Dermis microvascular lymphatic vessel endothelial cell (primary cell): ENCODE measurements around the gene IPO8. TPM values are rescaled to one million over a fixed set of nuclear protein-coding genes. Genes with fewer than 3 reads are reported as not detected.
"Not testable (repeated sequence)": the region's sequence is repeated elsewhere in the genome, so short reads cannot be mapped to it uniquely, and the experiment has no call there.

Experiments used
- DNase-seq, 2 donors: peaks; one replicate each; pipeline versions ENCODE4 v3.0.0 to v3.0.0-alpha.2; 2010; ENCODE audit warnings: low read depth in 2 of 2
- total RNA-seq: library from RNA; depleted of rRNA; stranded (reverse); fragments of >200 nt; gene quantifications from 2 replicates; pipeline ENCODE4 v1.2.1, GENCODE V29; 2014

The IPO8 gene
- total RNA-seq, 1 donor from 2014 or later, result 33.4 TPM

DNA sequence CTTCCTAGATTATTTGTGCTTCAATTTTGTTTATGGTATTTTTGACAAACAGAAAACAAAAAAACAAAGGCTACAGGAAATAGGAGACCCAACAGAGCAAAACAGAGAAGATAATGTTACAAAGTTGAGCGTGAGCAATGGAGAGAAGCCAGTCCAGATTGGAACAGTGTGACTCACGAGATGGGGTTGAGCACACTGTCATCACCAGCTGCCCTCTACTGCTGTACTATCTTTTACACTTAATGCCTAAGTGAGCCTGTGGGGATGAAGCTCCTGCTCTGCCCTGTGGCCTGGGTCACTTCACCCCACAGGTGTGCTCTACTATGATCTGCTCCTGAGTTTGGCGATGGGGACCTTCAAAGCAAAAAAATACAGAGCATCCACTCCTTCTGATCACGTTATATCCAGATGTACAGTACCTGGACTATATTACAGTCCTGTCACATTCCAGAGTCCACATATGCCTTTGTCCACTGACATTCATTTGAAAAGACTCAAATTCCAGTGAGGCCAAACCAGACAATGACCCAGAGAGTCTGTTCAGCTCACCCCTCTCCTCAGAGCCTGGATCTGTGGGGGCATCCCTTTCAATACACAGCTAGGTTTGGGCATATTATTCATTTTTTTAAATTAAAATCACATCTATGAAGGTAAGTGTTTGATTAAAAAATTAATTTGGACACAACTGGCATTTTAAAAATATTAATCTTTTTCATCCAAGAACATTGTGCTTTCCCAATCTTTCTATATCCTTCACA is 4.4 kb downstream of the IPO8 start:
- DNase-seq, result peak; percentile 27 to 55

DNA sequence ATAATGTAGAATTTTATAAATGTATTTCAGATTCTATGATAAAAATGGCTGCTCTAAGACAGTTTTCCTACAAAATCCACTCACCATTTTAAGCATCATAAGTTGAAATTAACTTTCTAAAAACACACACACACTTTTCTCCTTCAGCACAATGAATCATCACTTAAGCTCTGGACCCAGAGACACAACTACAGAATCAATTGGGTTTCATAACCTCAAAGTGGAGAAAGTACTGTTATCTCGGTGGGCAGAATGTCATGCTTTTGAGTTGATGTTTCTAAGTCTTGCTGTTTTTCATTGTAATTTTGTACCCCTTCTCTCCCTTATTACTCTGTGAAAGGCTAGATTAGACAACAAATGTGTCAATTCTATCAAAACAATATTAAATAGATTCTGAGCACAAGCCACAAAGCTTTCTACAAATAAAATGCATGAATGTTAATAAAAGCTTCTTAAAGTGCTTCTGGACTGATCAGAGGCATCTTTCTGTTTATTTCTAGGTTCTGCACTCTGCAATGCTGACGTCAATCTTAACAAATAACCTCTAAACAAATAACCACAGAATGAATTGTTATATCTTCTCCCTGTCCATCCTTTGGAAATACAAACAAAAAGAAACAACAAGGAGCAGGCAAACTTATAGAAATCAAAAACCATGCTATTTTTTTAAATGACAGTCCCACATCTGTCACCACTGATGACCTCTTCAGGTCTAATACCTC is 8.2 kb downstream of the IPO8 start:
- DNase-seq, result no peak

DNA sequence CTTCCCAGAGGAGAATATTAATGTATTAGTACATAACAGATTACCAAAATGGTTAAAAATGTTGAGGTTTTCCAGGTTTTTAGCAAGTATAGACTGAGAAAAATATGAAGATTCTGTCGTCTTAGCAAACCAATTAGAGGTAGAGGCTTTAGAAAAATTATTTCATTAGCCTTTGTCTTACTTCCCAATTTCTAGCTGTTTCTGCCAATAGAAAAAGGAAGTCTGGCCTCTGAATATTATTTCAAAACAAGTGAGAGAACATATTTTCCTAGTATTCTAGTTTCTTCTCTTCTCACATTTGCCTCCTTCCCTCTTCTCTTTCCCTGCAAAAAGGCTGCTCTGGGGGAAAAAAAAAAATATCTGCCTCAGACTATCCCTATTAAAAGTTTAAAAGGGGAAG is 16.4 kb downstream of the IPO8 start:
- DNase-seq, result no peak

DNA sequence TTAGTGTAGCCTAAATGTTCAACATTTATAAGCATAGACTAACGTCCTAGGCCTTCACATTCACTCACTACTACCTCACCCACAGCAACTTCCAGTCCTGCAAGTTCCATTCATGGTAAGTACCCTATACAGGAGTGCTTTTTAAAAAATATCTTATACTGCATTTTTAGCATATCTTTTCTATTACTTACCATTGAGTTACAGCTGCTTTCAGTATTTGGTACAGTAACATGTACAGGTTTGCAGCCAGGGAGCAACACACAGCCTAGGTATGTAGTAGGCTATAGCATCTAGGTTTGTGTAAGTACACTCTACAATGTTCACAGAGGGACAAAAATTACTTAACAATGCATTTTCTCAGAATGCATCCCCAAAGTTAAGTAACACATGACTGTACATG is 17.4 kb downstream of the IPO8 start:
- no peak for DNase-seq

DNA sequence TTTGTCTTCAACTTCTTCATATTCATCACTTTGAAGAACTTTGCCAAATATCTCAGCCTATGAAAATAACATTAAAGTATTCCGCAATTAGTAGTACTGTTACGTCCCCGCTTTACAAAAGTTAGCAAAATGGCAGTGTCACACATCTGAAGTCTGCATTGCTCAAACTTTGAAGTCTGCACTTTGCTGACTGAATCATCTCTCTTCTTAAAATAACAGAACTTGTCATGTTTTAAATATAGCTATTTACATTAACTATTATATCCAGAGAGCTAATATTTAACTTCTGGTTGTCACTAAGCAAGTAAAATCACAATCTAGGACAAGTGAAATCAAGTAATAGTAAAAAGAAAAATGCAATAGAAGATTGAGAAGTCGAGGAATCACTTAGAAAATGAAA is 34.5 kb downstream of the IPO8 start:
- DNase-seq, result no peak

DNA sequence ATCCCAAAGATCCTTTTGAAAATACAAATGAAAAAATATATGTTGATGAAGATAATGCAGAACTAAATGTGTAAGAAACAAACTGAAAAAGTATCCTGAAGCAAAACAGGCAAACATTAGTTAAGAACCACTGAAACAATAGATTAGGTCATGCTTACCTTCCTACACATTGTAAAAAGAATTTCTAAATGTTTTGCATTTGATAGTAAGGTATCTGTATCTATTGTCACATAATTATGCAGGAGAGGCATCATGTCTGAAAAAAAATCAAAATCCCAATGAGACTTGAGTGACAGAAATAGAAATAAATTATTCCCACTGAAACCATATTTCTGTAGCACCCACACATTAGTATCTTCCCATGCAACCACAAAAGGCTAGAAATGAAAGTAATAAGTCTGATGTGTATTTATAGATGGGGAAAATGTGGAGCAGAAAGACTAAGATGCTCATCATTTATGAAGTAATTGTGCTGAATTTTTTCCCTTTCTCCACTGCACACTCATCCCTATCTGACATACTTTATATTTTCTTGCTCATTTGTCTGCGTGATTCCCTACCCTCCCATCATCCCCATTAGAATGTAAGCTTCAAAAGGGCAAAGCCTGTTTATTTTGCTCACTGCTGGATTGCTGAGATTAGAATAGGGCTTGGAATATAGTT is 43.5 kb downstream of the IPO8 start:
- no peak for DNase-seq

DNA sequence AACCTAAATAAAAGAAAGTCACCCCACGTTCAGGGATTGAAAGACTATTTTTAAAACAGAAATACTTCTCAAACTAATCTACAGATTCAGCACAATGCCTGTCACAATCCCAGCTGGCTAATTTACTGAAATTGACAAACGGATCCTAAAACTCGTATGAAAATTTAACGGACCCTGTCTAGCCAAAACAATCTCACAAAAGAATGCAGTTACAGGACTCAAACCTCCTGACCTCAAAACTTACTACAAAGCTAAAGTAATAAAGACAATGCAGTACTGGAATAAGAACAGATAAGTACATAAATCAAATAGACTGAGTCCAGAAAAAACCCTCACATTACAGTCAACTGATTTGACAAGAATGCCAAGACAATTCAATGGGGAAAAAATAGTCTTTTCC is 48.8 kb downstream of the IPO8 start:
- DNase-seq, result peak in 1 of 2 donors; percentile 43

DNA sequence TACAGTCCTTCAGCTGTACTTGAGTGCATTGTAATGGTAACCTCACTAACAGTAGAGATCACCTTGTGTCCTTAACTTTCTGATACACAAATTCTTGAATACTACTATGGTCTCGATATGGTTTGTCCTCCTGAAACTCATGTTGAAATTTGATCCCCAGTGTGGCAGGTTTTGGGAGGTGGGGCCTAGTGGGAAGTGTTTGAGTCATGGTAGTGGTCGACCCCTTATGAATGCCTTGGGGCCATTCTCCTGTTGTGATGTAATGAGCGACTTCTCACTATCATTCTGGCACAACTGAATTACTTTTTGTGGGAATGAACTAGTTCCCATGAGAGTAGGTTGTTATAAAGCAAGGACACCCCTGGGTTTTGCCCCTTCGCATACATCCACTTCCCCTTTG is 52.3 kb downstream of the IPO8 start:
- DNase-seq, result no peak

DNA sequence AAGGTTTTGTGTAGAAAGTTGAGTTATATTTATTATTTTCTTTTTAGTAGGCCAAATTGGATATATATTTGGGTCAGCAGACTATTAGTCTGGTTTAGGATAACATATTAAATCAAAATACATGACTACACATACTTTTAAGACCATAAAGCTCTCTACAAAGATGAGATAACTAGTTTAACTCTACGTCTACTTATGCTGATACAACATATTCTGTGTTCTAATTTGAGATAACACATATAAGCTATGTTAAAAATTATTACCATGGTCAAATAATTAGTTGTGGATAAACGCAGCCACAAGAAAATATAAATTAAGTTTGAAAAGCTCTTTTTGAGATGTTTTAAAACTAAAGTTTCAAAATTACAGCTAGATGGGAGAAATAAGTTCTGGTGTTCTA is 55.3 kb downstream of the IPO8 start:
- DNase-seq, result no peak

DNA sequence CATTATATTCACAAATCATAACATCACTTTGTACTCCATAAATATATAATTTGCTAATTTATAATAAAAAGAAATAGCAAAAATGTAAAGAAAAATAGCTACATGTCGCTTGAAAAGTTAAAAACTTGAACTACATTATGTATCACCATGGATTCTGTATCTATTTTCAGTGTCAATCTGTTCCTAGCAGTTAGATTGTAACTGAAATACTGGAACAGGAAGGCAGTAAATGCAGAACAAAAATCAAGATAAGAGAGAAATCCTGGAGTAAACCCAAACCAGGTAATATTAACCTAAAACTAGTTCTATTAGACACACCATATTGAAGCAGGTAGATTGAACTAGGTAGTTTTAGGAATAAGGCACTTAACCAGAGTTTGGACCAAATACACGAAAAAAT is 60.3 kb downstream of the IPO8 start:
- no peak for DNase-seq

DNA sequence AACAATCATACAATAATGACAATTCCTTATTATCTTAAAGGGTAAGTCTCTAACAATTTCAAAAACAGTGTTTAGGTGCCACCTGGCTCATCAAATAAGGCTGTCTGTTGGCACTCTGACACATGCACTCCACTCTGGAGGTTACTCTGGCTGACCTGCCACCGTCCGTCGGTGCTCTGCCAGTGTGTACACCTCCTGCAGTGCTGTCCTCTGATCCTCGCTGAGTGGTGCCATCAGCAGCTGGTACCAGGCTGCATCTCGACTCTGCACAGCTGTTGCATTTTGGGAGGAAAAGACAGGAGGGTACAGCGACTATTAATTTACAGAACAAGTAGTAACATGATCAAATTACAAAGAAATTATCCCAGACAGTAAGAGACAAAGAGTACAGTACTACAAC is 63.9 kb downstream of the IPO8 start:
- no peak for DNase-seq

DNA sequence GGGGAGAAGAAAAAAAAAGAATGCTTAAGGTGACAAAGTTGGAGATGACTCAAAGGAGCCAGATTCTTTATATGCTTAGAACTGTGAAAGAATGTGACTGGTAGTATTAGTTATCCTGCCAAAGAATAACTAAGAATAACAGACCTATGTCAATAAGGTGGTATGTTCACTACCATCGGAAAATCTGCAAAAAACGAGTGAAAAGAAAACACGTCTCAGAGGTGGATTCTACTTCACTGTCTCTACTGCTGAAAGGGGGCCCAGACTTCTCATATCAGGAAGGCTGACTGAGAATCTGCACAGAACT is 64.7 kb downstream of the IPO8 start:
- no peak for DNase-seq

DNA sequence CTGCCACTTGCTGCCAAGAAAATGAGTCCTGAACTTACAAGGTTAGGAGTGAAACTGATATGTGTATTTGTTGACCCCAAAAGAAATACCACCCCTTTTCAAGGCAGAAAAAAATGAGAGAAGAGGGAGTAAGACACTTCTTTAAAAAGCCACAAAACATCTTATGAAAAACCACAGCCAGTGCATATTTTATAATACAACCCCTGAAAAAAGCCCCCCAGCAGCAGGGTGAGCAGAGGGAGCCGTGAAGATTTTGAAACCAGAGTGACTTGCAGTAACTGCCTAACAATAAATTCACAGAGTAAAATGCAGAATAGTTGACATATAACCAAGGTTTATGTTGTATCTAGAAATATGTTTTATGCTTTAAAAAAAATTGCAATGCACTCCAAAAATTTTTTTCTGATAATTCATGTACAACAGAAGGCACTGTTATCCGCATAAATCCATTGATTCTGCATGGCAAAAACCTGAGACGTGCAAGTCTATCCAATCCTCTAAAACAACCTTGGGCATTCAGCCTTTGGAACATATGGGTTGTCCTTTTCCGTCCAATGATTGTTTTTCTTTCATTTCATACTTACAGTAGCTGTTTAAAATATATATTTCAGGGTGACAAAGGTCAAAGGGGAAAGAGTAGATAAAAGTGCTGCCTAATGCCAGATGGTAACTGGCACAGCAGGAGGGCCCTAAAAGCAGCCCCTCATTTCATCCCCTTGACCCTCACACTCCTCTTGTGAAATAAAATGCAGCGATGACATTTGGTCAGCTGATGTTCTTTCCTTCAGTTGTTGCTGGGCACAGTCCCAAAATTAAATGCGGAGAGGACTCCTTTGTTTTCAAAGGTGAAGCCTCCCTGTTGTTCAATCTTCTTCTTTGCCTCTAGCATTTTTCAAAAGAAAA is 65.3 kb downstream of the IPO8 start:
- no peak for DNase-seq

DNA sequence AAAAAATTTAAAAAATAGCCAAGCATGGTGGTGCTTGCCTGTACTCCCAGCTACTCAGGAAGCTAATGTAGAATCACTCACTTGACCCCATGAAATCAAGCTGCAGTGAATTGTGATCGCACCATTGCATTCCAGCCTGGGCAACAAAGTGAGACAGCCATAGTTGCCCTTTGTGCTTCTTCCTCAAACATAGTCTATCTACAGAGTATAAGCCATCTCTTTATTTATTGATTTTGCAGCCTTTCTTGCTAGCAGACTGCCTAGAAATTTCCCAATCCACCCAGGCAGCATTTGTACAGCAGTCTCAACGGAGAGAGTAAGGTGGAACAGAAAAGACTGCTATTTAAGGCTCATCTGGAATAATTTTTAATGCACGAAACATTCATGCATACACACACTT is 68.8 kb downstream of the IPO8 start:
- DNase-seq, result no peak

DNA sequence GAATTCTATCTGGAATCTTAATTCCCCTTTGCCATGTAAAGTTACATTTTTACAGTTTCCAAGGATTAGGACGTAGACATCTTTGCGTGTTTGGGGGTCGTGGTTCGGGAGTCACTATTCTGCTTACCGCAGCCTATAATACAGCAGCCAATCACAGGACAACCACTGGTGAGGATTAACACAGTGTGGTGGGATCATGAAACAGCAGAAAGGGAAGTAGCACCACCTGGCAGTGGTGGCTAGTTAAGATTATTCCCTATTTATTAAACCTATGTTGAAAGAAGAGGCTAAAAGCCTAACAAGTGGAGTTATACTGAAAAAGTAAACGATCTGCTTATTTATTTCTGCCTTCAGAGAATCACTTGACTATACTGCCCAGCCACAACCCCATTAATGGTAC is 71.7 kb downstream of the IPO8 start:
- no peak for DNase-seq

DNA sequence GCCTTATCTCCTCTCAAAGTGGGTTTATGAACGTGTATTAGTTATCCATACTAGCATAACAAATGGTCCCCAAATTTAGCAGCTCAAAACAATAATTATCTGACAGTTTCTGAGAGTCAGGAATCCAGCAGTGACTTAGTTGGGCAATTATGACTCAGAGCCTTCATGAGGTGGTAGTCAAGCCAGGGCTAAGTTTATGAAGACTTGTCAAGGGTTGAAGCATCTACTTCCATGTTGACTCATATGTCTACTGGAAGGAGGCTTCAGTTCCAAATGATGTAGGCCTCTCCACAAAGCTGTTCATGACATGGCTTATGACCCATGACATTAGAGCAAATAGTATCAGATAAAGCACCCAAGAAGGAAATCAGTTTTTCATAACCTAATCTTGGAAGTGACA is 73.2 kb downstream of the IPO8 start:
- no peak for DNase-seq

DNA sequence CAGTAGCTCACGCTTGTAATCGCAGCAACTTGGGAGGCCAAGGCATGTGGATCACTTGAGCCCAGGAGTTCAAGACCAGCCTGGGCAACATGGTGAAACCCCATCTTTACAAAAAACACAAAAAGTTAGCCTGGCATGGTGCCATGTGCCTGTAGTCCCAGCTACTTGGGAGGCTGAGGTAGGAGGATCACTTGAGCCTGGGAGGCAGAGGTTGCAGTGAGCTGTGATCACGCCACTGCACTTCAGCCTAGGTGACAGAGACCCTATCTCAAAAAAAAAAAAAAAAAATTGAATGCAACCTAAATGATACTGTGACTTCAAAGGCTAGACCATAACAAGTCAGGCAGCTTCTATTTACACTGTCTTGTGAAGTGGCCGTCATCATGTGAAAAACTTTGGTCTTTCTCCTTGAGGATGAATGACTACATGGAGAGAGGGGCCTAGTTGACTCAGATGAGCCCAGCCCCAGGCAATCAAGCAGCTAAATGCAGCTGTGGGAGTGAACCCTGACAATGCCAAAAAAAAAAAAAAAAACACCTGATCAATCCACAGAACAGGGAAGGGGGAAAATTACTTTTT is 73.9 kb downstream of the IPO8 start:
- not testable (repeated sequence) for DNase-seq

DNA sequence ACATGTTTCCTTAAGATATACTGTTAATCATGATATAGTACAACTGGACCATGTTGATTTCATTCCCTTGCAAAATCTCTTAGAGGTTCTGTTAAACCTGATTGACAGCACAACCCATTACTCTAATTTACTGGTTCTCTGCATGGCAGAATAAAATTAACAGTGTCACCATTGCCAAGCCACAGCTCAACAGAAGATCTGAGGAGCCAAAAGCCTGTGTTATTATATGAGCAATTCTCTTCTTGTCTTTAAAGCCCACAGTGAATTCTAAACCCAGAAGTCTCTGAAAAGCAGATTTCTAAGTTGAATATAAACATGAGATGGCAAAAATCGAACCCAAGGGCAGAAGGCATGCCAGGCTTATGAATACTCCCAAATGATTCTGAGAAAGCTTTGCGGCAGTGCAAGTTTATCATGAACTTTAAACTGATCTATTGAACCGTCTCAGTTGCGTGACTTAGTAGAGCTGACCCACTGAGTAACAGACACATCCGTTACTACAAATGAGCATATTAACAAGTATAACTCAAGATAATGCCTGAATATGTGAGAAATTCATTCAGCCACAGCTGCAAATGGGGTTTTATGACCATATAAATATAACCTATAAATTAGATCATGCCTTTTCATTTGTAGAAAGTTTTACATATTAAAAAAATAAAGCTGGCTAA is 78.2 kb downstream of the IPO8 start:
- no peak for DNase-seq

DNA sequence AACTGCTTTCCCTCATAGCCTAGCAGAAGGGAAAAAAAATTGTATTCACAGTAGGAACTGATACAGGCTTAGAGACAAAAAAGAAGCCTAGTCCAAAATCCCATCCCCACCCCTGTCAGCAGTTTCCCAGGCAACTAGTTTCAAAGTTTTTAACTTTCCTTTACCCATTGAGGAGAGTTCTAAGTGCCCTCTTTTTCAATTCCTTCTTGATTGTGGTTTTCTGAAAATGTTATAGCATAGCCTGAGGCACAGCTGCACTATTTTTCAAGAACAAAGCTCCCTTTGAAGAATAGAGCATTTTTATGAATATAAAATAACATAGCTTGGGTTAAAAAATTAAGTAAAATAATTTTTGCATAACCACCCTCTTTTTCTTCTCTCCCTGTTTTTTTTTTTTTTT is 81.6 kb downstream of the IPO8 start:
- DNase-seq, result no peak

DNA sequence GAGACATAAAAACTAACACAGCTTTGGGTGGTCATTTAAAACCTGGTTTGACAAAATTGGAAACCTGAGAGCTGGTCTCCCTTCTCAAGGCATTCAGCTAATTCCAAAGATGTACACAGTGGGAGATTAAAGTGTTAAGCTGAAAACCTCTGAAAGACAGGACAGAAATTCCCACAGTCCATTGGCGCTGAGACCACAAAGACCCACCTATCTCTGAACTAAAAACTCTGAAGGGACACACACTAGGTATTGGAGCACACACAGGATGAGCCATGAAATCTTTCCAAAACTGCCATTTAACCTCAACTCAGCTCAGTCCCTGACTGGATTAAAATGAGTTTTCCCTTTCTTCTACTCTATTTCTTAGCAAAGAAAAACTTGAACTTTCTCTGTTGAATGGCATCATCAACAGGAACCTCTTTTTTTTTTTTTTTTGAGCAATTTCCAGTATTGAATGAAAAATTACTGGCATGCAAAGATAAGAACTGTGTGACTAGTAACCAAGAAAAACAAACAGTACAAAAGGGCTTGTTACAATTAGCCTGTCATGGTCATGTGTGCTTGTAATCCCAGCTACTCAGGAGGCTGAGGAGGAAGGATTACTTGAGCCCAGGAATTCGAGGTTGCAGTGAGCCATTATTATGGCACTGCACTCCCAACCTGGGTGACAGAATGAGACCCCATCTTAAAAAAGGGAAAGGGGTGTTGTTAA is 82.4 kb downstream of the IPO8 start:
- peak; percentile 75 to 82 for DNase-seq
